Neural progenitor cell (in vitro differentiated cells): Measurements from ENCODE around the gene PRRC2B. TPM values are rescaled to one million over a fixed set of nuclear protein-coding genes. Genes with fewer than 3 reads are reported as not detected.

Experiments
- DNase-seq: peaks from one replicate; pipeline ENCODE4 v3.0.0-alpha.2; 2016; ENCODE audit warnings: low spot score
- H2AFZ ChIP-seq: fragments of 200-600 bp; sonication (generic); replicated peaks from 2 replicates; pipeline ENCODE4 v1.6.1; 2016; ENCODE audit warnings: antibody characterized with exemption
- H3F3A ChIP-seq: fragments of 200-600 bp; sonication (generic); 2 replicates; pipeline ENCODE4 v1.6.1; 2016; ENCODE audit warnings: antibody characterized with exemption, low read depth
- H3K27ac ChIP-seq: fragments of 200-600 bp; sonication (generic); 2 replicates; pipeline ENCODE4 v1.5.1; 2016; ENCODE audit warnings: mild to moderate bottlenecking
- H3K27me3 ChIP-seq: fragments of 200-600 bp; sonication (generic); 2 replicates; pipeline ENCODE4 v1.6.1; 2016; ENCODE audit warnings: mild to moderate bottlenecking, moderate library complexity
- H3K36me3 ChIP-seq: fragments of 200-600 bp; sonication (generic); 2 replicates; pipeline ENCODE4 v1.5.1; 2016
- H3K4me1 ChIP-seq: fragments of 200-600 bp; sonication (generic); 2 replicates; pipeline ENCODE4 v1.6.1; 2016; ENCODE audit warnings: mixed run types
- H3K4me2 ChIP-seq: fragments of 200-600 bp; sonication (generic); 2 replicates; pipeline ENCODE4 v1.6.1; 2016
- H3K4me3 ChIP-seq: fragments of 200-600 bp; sonication (generic); 2 replicates; pipeline ENCODE4 v1.5.1; 2016
- H3K79me2 ChIP-seq: fragments of 200-600 bp; sonication (generic); 2 replicates; pipeline ENCODE4 v1.6.1; 2016; ENCODE audit warnings: low read depth
- H3K9ac ChIP-seq: fragments of 200-600 bp; sonication (generic); 2 replicates; pipeline ENCODE4 v1.6.1; 2016
- H3K9me3 ChIP-seq: fragments of 200-600 bp; sonication (generic); 2 replicates; pipeline ENCODE4 v1.5.1; 2016; ENCODE audit warnings: low read depth
- H4K20me1 ChIP-seq: fragments of 200-600 bp; sonication (generic); 2 replicates; pipeline ENCODE4 v1.6.1; 2016; ENCODE audit warnings: low read depth
- H3K27ac Mint-ChIP-seq: 3 replicates; pipeline ENCODE4 v1.8.0; 2021; ENCODE audit warnings: mixed read lengths
- H3K27me3 Mint-ChIP-seq: 2 replicates; pipeline ENCODE4 v1.8.0; 2022; ENCODE audit warnings: low read depth, mild to moderate bottlenecking, inconsistent platforms, moderate library complexity, mixed read lengths; ENCODE audit not compliant: insufficient read depth
- H3K36me3 Mint-ChIP-seq: 3 replicates; pipeline ENCODE4 v1.8.0; 2021; ENCODE audit warnings: mixed read lengths
- H3K4me1 Mint-ChIP-seq: 3 replicates; pipeline ENCODE4 v1.8.0; 2021; ENCODE audit warnings: mixed read lengths
- H3K4me3 Mint-ChIP-seq: 3 replicates; pipeline ENCODE4 v1.8.0; 2021; ENCODE audit warnings: mild to moderate bottlenecking, moderate library complexity, mixed read lengths
- H3K9me3 Mint-ChIP-seq: 3 replicates; pipeline ENCODE4 v1.8.0; 2020; ENCODE audit warnings: mixed read lengths
- EZH2 ChIP-seq: fragments of 200-600 bp; sonication (generic); IDR thresholded peaks from 2 replicates; pipeline ENCODE4 v1.6.1; 2017; ENCODE audit warnings: antibody characterized with exemption, mild to moderate bottlenecking, moderate library complexity
- EZH2phosphoT487 ChIP-seq: fragments of 200-600 bp; sonication (generic); IDR thresholded peaks from 2 replicates; pipeline ENCODE4 v1.6.1; 2017; ENCODE audit warnings: antibody characterized with exemption
- total RNA-seq: library from RNA; depleted of rRNA; stranded (reverse); fragments of >200 nt; gene quantifications from 2 replicates; pipeline ENCODE4 v1.2.3, GENCODE V29; 2015; ENCODE audit warnings: low replicate concordance
- TF ChIP-seq, protein P1 (sequence below): fragments of 200-600 bp; sonication (generic); IDR thresholded peaks from 2 replicates; pipeline ENCODE4 v1.5.1; 2017; ENCODE audit warnings: antibody characterized with exemption, mild to moderate bottlenecking

The PRRC2B gene
- total RNA-seq, 1 donor from 2014 or later: 139 TPM

- Histone ChIP-seq H3K4me1 (peaks cover 75% of the 10 kb centered on the region), H3F3A (peaks cover 68% of the 10 kb centered on the region), H3K9me3 (no peaks in the 10 kb centered on the region), H3K9ac (no peak overlapping the region), H3K79me2 (peaks cover 100% of the 10 kb centered on the region), H3K4me2 (peak overlapping the region; percentile 83), H3K27me3 (no peaks in the 10 kb centered on the region), H2AFZ (no peak overlapping the region), H3K36me3 (no peaks in the 10 kb centered on the region), H3K4me3 (peak overlapping the region; percentile 38), H4K20me1 (peaks cover 100% of the 10 kb centered on the region), H3K27ac (peak overlapping the region; percentile 82)
- peaks cover 2% of the 10 kb centered on the region for H3K27me3 Mint-ChIP-seq
- TF ChIP-seq, protein P1, sequence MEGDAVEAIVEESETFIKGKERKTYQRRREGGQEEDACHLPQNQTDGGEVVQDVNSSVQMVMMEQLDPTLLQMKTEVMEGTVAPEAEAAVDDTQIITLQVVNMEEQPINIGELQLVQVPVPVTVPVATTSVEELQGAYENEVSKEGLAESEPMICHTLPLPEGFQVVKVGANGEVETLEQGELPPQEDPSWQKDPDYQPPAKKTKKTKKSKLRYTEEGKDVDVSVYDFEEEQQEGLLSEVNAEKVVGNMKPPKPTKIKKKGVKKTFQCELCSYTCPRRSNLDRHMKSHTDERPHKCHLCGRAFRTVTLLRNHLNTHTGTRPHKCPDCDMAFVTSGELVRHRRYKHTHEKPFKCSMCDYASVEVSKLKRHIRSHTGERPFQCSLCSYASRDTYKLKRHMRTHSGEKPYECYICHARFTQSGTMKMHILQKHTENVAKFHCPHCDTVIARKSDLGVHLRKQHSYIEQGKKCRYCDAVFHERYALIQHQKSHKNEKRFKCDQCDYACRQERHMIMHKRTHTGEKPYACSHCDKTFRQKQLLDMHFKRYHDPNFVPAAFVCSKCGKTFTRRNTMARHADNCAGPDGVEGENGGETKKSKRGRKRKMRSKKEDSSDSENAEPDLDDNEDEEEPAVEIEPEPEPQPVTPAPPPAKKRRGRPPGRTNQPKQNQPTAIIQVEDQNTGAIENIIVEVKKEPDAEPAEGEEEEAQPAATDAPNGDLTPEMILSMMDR: no peak
- TF ChIP-seq EZH2phosphoT487 (no peak), EZH2 (no peak)
- peak overlapping the region; percentile 12 for H3K27ac Mint-ChIP-seq
- H3K36me3 Mint-ChIP-seq: peaks cover 19% of the 10 kb centered on the region
- peaks cover 70% of the 10 kb centered on the region for H3K4me1 Mint-ChIP-seq
- DNase-seq: no peak
- peak overlapping the region; percentile 57 for H3K4me3 Mint-ChIP-seq
- peaks cover 12% of the 10 kb centered on the region for H3K9me3 Mint-ChIP-seq
Measured at GRCh38 chr9:131406563-131407436, 12.9 kb downstream of the PRRC2B start.

- H3K79me2 ChIP-seq: peaks cover 100% of the 10 kb centered on the region
- Mint-ChIP-seq H3K27ac (peak overlapping the region; percentile 8), H3K9me3 (peaks cover 18% of the 10 kb centered on the region), H3K27me3 (peaks cover under 1% of the 10 kb centered on the region), H3K4me1 (peaks cover 64% of the 10 kb centered on the region), H3K4me3 (peak overlapping the region; percentile 55), H3K36me3 (peaks cover 26% of the 10 kb centered on the region)
- H3K4me1 ChIP-seq: peaks cover 66% of the 10 kb centered on the region
- H3F3A ChIP-seq: peaks cover 66% of the 10 kb centered on the region
- H3K4me2 ChIP-seq: peak overlapping the region; percentile 83
- peaks cover 100% of the 10 kb centered on the region for H4K20me1 ChIP-seq
- TF ChIP-seq EZH2phosphoT487 (no peak), EZH2 (no peak)
- TF ChIP-seq, protein P1: peak; percentile 45
- peak; percentile 78 for DNase-seq
- no peaks in the 10 kb centered on the region for H3K27me3 ChIP-seq
- H3K9ac ChIP-seq: no peak overlapping the region
- peak overlapping the region; percentile 33 for H3K27ac ChIP-seq
- H3K4me3 ChIP-seq: peak overlapping the region; percentile 38
- no peaks in the 10 kb centered on the region for H3K36me3 ChIP-seq
- no peaks in the 10 kb centered on the region for H3K9me3 ChIP-seq
- no peak overlapping the region for H2AFZ ChIP-seq
Measured at GRCh38 chr9:131407717-131408195, 13.9 kb downstream of the PRRC2B start.

GRCh38 chr9:131409458-131409992 lies 15.6 kb downstream of the PRRC2B start:
- no peak overlapping the region for H3K9ac ChIP-seq
- no peak overlapping the region for H3K4me2 ChIP-seq
- H3K36me3 Mint-ChIP-seq: peaks cover 37% of the 10 kb centered on the region
- H3K4me3 ChIP-seq: no peak overlapping the region
- peaks cover 100% of the 10 kb centered on the region for H4K20me1 ChIP-seq
- no peaks in the 10 kb centered on the region for H3K9me3 ChIP-seq
- TF ChIP-seq EZH2 (no peak), EZH2phosphoT487 (no peak)
- TF ChIP-seq, protein P1: no peak
- no peaks in the 10 kb centered on the region for H3K27me3 ChIP-seq
- no peak overlapping the region for H3K4me3 Mint-ChIP-seq
- H3K9me3 Mint-ChIP-seq: peaks cover 31% of the 10 kb centered on the region
- no peak overlapping the region for H3K27ac ChIP-seq
- peaks cover 51% of the 10 kb centered on the region for H3K4me1 Mint-ChIP-seq
- peaks cover 48% of the 10 kb centered on the region for H3K4me1 ChIP-seq
- peaks cover 64% of the 10 kb centered on the region for H3F3A ChIP-seq
- DNase-seq: no peak
- peaks cover 100% of the 10 kb centered on the region for H3K79me2 ChIP-seq
- no peak overlapping the region for H2AFZ ChIP-seq
- H3K36me3 ChIP-seq: no peaks in the 10 kb centered on the region
- no peak overlapping the region for H3K27ac Mint-ChIP-seq
- no peaks in the 10 kb centered on the region for H3K27me3 Mint-ChIP-seq
